T-helper 2 cell treated with Interferon-gamma antibody and Interleukin-4, amounts not matched to agents 100 ng/mL and 5 ng/mL, for 36 hours (primary cell): ENCODE measurements around the gene TFDP1. TPM values are rescaled to one million over a fixed set of nuclear protein-coding genes. Genes with fewer than 3 reads are reported as not detected.
"Not testable (repeated sequence)": the region's sequence is repeated elsewhere in the genome, so short reads cannot be mapped to it uniquely, and the experiment has no call there.

ENCODE experiments used
- intact Hi-C: fragments of 100-400 bp; cut with micrococcal nuclease; formaldehyde crosslinking; loops from one replicate; pipeline ENCODE4 v1.15.1; 2023
- total RNA-seq: library from RNA; stranded (reverse); gene quantifications from 2 replicates; pipeline ENCODE4 v1.2.3, GENCODE V29; 2022

TFDP1 gene
- total RNA-seq, 1 donor from 2014 or later: 171 TPM

- intact Hi-C loops: no loop called here
These were observed 27.4 kb downstream of the TFDP1 start for GRCh38 chr13:113611996-113612395.

DNA sequence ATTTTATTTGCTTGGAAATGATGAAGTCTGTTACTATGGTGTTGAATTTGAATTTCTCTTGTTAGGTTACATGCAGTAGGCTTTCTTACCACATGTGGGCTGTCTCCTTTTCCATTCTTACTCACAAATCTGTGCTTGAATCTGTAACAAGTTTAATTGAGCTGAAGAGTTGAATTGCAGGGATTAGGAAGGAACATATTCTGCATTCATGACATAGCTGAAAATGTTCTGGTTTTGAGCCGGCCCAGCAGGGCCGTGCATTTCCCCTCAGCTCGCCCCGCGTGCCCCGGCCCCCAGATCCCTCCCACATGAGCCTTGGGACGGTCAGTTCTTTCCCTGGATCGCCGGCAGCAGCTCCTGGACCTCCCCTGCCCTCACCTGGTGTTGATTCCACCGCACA lies 28.1 kb downstream of the TFDP1 start:
- intact Hi-C loops: no loop called here

- intact Hi-C loops: no loop called here
These were observed 29.3 kb downstream of the TFDP1 start for GRCh38 chr13:113613789-113614379.

- intact Hi-C loops: no loop called here
These were observed 31.8 kb downstream of the TFDP1 start for GRCh38 chr13:113616281-113616906.

GRCh38 chr13:113616991-113617749 lies 32.6 kb downstream of the TFDP1 start:
- intact Hi-C loops: no loop called here

- intact Hi-C loops: no loop called here
These were observed 33.4 kb downstream of the TFDP1 start for GRCh38 chr13:113617961-113618360.

- intact Hi-C loops: no loop called here
These were observed 33.9 kb downstream of the TFDP1 start for GRCh38 chr13:113618455-113618854.

DNA sequence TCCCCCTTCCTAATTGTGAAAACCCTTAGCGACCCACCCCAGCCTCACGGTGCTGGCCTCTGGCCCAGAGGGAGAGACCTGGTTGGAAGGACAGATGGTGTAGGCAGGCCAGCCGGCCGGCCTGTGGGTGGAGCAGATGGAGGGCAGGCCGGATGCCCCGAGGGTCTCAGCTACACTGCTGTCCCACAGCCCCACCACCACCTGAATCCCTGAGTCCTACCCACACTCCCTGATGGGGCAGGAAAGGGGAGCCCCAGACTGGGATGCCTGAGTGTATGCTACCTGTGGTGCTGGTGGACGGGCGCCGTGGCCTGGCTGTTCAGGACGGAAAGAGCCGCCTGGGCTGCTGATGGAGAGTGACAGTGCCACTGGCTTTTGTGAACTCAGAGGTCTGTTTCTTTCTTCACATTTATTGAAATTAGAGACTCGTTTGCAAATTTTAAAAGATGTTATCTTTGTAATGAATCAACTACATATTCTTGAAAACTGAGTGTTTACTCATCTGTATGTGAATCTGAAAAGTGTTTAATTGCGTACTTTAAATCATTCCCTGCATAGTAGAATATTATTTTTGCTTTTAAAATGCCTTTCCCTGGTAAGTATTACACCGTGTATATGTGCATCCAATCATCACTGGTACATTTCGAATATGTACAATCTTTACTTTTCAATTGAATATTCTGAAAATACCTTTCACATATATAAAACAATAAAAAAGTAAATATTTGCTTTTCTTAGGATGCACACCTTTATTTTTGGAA lies 35.7 kb downstream of the TFDP1 start:
- intact Hi-C loops: no loop called here

DNA sequence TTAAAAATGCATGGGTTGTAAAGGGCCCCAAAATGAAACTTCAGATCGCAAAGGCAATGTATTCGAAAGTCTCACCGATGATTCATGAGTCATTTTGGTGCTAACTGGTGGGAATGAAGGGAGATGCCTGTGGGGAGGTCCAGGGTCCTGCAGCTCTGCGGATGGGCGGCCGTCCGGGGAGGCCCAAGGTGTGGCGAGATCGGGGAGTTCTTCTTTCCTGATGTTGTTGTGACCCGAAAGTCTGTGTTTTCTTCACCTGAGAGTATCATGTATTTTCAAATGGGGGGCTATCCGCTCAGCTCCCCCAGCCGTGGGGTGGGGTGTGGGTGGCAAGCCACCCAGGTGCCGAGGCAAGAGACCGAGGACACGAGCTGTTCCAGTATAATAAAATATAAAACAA lies 36.5 kb downstream of the TFDP1 start:
- intact Hi-C loops: no loop called here

DNA sequence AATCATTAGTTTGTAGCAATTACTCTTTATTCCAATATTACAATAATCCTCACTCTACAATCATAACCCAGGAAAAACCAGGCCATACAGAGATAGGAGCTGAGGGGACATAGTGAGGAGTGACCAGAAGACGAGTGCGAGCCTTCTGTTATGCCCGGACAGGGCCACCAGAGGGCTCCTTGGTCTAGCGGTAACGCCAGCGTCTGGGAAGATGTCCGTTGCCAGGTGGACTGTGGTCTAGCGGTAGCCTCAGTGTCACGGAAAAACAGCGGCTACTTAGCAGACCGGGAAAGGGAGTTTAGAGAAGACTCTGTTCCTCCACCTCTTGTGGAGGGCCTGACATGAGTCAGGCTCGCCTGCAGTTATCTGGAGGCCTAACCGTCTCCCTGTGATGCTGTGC lies 36.9 kb downstream of the TFDP1 start:
- intact Hi-C loops: not testable (repeated sequence)

GRCh38 chr13:113621986-113622550 lies 37.5 kb downstream of the TFDP1 start:
- intact Hi-C loops: not testable (repeated sequence)

GRCh38 chr13:113622791-113623490 lies 38.4 kb downstream of the TFDP1 start:
- intact Hi-C loops: no loop called here

DNA sequence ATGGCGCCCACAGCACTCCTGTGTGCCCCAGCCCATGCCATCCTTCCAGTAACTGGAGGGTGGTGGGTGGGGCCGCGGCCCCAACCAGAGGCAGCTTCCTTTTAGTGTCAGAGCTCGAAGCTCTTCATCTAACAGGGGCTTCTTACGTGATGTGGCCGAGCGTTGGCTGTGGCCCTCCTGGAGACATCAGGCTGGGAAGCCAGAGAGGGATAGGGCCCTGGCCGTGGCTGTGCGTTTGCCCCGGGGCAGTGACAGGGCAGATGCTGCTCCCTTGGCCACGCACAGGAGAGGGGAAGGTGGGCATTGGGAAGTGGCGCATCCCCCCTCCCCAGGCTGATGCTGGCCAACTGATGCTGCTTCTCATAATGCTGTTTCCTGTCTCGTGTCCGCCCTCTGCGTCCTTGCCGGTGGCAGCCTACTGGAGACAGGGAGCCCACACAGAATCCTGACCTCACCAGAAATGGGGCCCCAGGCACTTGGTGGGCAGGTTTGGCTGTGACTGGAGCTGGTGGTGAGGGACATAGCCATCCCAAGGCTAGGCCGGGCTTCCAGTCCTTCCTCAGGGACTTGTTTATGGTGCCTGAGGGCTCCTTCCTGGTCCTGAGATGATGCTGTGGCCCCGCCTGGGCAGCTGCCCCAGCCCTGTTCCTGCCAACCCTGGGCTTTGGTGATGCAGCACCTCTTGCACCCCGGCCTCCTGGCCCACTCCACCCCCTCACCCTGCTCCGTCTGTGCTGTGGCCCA lies 39.1 kb downstream of the TFDP1 start:
- intact Hi-C loops: no loop called here

DNA sequence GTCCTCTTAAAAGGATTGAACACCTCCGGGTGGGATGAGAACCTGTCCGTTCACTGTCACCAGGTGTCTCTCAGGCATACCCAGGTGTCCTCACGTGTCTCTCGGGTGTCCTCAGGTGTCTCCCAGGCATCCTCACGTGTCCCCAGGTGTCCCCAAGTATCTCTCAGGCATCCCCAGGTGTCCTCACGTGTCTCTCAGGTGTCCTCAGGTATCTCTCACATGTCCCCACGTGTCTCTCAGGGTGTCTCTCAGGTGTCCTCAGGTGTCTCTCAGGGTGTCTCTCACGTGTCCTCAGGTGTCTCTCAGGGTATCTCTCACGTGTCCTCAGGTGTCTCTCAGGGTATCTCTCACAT lies 39.7 kb downstream of the TFDP1 start:
- intact Hi-C loops: no loop called here

- intact Hi-C loops: not testable (repeated sequence)
These were observed 40.2 kb downstream of the TFDP1 start for GRCh38 chr13:113624640-113625304.

DNA sequence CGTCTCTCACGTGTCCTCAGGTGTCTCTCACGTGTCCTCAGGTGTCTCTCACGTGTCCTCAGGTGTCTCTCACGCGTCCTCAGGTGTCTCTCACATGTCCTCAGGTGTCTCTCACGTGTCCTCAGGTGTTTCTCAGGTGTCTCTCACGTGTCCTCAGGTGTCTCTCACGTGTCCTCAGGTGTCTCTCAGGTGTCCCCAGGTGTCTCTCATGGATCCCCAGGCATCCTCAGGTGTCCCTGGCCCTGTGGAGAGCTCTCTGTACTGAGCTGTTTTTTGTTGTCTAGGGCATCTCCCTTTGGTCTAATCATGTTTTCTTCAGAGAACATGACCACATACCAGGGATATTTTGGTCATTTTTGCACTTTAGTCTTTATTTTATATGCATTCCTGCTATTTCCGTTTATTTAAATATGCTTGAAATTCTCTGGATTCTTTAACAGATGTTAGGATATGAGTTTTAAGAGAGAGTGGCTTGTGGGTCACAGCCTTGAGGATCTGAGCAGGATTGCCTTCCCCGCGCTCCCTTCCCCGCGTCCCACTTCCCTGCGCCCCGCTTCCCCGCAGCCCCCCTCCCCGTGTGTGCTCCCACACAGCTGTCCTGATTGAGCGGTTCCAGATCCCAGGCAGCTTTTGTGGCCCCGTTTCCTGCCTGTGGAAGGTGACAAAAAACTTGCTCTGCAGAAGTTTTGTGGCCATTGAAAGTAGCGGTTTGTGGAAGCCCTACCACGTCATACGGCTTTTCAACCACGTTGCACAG lies 41.6 kb downstream of the TFDP1 start:
- intact Hi-C loops: no loop called here

GRCh38 chr13:113627136-113627535 lies 42.6 kb downstream of the TFDP1 start:
- intact Hi-C loops: no loop called here

GRCh38 chr13:113628291-113629270 lies 44.0 kb downstream of the TFDP1 start:
- intact Hi-C loops: no loop called here
